Suprapubic skin (tissue), 4 donors: ENCODE results near the gene CXCR6. TPM values are rescaled to one million over a fixed set of nuclear protein-coding genes. Genes with fewer than 3 reads are reported as not detected.

Source experiments
- DNase-seq, 2 donors: peaks; one replicate each; pipeline ENCODE4 v3.0.0-alpha.2; 2019; ENCODE audit warnings: low spot score in 2 of 2
- H3K27ac ChIP-seq: fragments of 200-600 bp; sonication (generic); one replicate; pipeline ENCODE4 v1.5.1; 2019
- H3K27me3 ChIP-seq: fragments of 200-600 bp; sonication (generic); one replicate; pipeline ENCODE4 v1.5.1; 2019
- H3K36me3 ChIP-seq: fragments of 200-600 bp; sonication (generic); one replicate; pipeline ENCODE4 v1.5.1; 2019
- H3K4me1 ChIP-seq: fragments of 200-600 bp; sonication (generic); one replicate; pipeline ENCODE4 v1.5.1; 2019
- H3K4me3 ChIP-seq: fragments of 200-600 bp; sonication (generic); one replicate; pipeline ENCODE4 v1.5.1; 2019; ENCODE audit warnings: mild to moderate bottlenecking
- H3K9me3 ChIP-seq: fragments of 200-600 bp; sonication (generic); one replicate; pipeline ENCODE4 v1.5.1; 2019
- EP300 ChIP-seq: sonication (generic); formaldehyde crosslinking; IDR thresholded peaks from one replicate; pipeline ENCODE4 v1.6.1; 2017; ENCODE audit warnings: antibody characterized with exemption
- POLR2A ChIP-seq, 2 donors: fragments of 450-650 bp; IDR thresholded peaks; one replicate each; pipeline ENCODE4 v1.6.1; 2017; ENCODE audit warnings: antibody characterized with exemption in 2 of 2, mild to moderate bottlenecking in 2 of 2, moderate library complexity in 2 of 2
- POLR2AphosphoS5 ChIP-seq, 3 donors: sonication (generic); formaldehyde crosslinking; IDR thresholded peaks; one replicate each; pipeline ENCODE4 v1.6.1; 2017; ENCODE audit warnings: antibody characterized with exemption in 3 of 3
- WGBS: methylation state at CpG from one replicate; pipeline ENCODE4 v1.1.5; 2018; 5-methylcytosine and 5-hydroxymethylcytosine counted together
- total RNA-seq, 4 donors: library from RNA; depleted of rRNA; stranded (reverse); fragments of >200 nt; gene quantifications; one replicate each; pipeline ENCODE4 v1.1.0, GENCODE V29; 2016
- TF ChIP-seq, protein P1 (sequence below), 2 donors: fragments of 200-600 bp in 1 of 2; fragments of 450-650 bp in 1 of 2; sonication (generic) in 1 of 2; IDR thresholded peaks; one replicate each; pipeline ENCODE4 v1.5.1; 2016 to 2019; ENCODE audit warnings: antibody characterized with exemption in 2 of 2, mild to moderate bottlenecking in 1 of 2, moderate library complexity in 1 of 2

CXCR6 gene
- total RNA-seq, 4 donors from 2014 or later, result 0.23 to 0.59 TPM; not detected in 2

DNA sequence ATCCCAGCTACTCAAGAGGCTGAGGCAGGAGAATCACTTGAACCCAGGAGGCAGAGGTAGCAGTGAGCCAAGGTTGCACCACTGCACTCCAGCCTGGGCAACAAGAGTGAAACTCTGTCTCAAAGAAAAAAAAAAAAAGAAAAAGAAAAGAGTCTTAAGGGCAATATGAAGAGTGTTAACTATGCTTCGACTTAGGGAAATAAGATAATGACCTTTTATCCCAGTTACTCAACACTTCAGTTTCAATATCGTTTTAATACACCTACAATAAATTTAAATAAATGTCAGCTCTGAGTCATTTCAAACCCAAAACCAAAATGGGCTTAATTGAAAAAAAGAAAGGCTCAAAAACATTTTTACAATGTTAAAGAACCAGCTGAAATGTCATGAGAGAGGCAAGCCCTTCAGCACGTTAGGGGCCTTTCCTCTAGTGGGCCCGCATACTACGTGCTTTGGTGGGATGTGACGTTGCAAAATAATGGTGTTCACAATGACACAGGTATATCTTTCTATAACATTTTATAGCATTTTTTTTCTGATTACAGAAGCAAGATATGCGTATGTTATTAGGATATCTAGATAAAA lies 37.1 kb downstream of the CXCR6 start:
- Histone ChIP-seq H3K27me3 (no peaks in the 10 kb centered on the region), H3K27ac (no peak overlapping the region), H3K4me1 (peaks cover 19% of the 10 kb centered on the region), H3K36me3 (peaks cover 80% of the 10 kb centered on the region), H3K9me3 (no peaks in the 10 kb centered on the region), H3K4me3 (no peak overlapping the region)
- TF ChIP-seq POLR2A (IDR thresholded peaks at IDR 0.05) (no peak), POLR2AphosphoS5 (IDR thresholded peaks at IDR 0.05) (no peak), EP300 (no peak)
- TF ChIP-seq, protein P1, sequence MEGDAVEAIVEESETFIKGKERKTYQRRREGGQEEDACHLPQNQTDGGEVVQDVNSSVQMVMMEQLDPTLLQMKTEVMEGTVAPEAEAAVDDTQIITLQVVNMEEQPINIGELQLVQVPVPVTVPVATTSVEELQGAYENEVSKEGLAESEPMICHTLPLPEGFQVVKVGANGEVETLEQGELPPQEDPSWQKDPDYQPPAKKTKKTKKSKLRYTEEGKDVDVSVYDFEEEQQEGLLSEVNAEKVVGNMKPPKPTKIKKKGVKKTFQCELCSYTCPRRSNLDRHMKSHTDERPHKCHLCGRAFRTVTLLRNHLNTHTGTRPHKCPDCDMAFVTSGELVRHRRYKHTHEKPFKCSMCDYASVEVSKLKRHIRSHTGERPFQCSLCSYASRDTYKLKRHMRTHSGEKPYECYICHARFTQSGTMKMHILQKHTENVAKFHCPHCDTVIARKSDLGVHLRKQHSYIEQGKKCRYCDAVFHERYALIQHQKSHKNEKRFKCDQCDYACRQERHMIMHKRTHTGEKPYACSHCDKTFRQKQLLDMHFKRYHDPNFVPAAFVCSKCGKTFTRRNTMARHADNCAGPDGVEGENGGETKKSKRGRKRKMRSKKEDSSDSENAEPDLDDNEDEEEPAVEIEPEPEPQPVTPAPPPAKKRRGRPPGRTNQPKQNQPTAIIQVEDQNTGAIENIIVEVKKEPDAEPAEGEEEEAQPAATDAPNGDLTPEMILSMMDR (IDR thresholded peaks at IDR 0.05), result no peak
- DNase-seq, result no peak
- WGBS, result 86% methylated on average over 7 of the region's 7 CpGs

DNA sequence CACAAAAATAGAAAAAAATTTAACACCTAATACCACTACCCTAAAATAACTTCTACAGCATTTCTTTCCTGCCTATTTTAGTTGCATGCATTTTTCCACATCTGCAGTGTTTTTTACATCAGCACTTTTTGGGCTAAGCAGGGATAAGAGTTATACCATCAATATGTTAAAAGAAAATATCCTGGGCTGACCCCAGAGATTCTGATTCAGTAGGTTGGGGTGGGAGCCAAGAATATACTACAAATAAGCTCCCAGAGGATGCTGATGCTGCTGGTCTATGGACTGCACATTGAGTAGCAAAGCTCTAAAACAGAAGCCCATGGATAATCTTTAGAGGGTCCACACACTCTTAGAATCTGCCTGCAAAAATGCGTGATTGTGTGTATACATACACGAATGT lies 37.6 kb downstream of the CXCR6 start:
- TF ChIP-seq POLR2A (IDR thresholded peaks at IDR 0.05), result no peak
- TF ChIP-seq, protein P1 (IDR thresholded peaks at IDR 0.05), result no peak
- no peak for TF ChIP-seq EP300
- no peak for TF ChIP-seq POLR2AphosphoS5 (IDR thresholded peaks at IDR 0.05)
- Histone ChIP-seq H3K36me3 (peaks cover 76% of the 10 kb centered on the region), H3K9me3 (no peaks in the 10 kb centered on the region), H3K4me1 (peaks cover 20% of the 10 kb centered on the region), H3K4me3 (no peak overlapping the region), H3K27me3 (no peaks in the 10 kb centered on the region), H3K27ac (no peak overlapping the region)
- WGBS, result 86% methylated on average over 2 of the region's 2 CpGs
- no peak for DNase-seq

DNA sequence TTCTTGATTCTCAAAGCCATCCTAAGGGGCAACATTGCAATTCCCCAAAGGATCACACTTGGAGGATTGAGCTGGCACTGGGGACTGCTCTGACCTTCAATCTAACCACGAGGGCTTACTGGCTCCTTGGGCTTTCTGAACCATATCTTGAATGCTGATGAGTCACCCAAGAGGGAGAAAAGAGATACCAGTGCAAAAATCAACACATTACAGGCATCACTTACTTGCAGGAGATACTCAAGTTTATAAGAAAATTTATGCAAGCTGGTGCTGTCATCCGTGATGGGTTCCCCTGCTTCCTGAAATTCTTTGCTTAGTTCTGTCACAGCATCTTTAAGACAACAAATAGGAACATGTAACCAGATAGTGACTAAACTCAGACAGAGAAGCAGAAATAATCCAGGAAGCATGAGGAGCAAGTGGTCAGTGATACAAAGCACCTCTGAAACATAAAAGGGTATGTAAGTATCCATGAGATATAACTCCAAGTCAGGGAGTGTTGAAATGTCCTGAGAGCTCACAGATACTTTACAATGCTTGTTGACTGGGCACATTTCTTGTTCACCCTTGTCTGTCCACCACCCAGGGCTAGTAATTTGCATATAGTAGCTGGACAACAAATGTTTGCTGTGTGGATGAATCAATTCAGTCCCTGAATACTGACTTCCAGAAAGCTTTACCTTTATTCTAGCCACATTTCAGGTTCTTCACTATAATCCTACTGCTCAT lies 38.2 kb downstream of the CXCR6 start:
- TF ChIP-seq EP300, result no peak
- Histone ChIP-seq H3K4me3 (no peak overlapping the region), H3K27me3 (no peaks in the 10 kb centered on the region), H3K36me3 (peaks cover 69% of the 10 kb centered on the region), H3K4me1 (peaks cover 21% of the 10 kb centered on the region), H3K27ac (no peak overlapping the region), H3K9me3 (no peaks in the 10 kb centered on the region)
- no peak for DNase-seq
- WGBS, result 73% methylated on average over 2 of the region's 2 CpGs

DNA sequence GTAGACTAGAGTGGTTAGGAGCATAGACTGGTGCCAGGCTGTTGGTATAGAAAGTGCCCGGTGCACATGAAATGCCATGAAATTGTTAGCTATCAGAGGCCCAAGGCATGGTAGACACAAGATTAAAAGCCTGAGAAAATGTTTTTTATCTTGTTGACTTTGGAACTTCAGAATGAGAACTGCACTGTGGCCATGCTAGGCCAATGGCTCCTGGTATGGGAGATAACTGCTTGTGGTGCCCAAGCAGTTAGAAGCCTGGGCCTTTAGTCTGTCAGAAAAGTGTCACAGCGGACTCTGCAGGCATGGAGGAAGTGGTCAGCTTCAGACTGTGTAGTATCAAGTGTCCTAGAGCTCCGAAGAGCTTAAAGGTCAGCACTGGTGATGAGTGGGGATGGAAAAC lies 40.5 kb downstream of the CXCR6 start:
- Histone ChIP-seq H3K27ac (no peak overlapping the region), H3K4me3 (no peak overlapping the region), H3K36me3 (peaks cover 56% of the 10 kb centered on the region), H3K9me3 (no peaks in the 10 kb centered on the region), H3K4me1 (peaks cover 42% of the 10 kb centered on the region), H3K27me3 (no peaks in the 10 kb centered on the region)
- 80% methylated on average over 3 of the region's 3 CpGs for WGBS
- DNase-seq, result no peak
- TF ChIP-seq POLR2A (IDR thresholded peaks at IDR 0.05) (no peak), POLR2AphosphoS5 (IDR thresholded peaks at IDR 0.05) (no peak), EP300 (no peak)
- TF ChIP-seq, protein P1 (IDR thresholded peaks at IDR 0.05), result no peak

DNA sequence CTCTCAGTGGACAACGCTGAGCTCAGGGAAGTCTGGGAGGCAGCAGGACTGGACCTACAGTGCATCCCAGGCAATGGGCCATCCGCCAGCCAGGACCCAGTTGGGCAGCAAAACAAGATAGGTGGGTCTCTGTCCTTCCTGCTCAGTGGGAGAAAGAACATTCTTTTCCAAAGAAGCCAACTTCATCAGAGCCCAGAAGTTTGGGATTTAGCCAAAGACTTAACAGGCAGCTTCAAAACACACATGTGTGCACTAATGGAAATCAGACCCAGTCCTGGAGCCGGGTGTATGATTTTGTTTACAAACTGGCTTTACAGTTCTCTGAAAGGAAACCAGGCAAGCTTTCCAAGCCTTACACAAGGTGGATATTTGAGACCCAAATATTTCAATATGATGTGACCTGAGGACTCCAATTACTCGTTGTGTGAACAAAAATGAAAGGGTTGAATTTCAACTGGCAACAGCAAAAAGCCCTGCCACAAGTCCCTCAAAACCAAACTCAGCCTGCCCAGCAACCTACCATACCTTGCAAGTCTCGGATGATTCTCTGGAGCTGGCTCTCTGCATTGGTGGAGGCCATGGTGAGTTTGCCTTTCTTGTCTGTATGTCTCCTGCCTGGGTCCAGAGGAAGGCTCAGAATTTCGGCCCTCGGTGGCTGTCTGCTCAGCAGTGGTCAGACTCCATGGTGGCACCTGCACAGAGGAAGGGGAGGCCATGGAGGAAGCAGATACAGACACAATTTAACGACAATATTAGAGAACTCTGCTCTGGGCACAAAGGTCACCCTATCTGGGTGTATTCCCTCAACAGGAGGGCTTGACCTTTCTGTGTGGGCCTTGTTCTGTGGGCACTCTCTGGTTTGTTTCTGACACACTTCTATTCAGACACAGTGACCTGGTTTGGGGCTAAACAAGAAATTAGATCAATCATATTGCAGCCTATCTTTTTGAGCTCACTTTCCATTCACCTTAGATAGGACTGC lies 41.4 kb downstream of the CXCR6 start:
- Histone ChIP-seq H3K9me3 (no peaks in the 10 kb centered on the region), H3K4me3 (no peak overlapping the region), H3K27ac (peak overlapping the region; percentile 46), H3K4me1 (peaks cover 50% of the 10 kb centered on the region), H3K36me3 (peaks cover 49% of the 10 kb centered on the region), H3K27me3 (no peaks in the 10 kb centered on the region)
- no peak for DNase-seq
- TF ChIP-seq EP300 (no peak), POLR2A (IDR thresholded peaks at IDR 0.05) (no peak), POLR2AphosphoS5 (IDR thresholded peaks at IDR 0.05) (no peak)
- TF ChIP-seq, protein P1 (IDR thresholded peaks at IDR 0.05), result no peak
- WGBS, result 75% methylated on average over 8 of the region's 8 CpGs
